Glutamatergic neuron (in vitro differentiated cells): ENCODE measurements around the gene INTS7. TPM values are rescaled to one million over a fixed set of nuclear protein-coding genes. Genes with fewer than 3 reads are reported as not detected.
"Not testable (repeated sequence)": the region's sequence is repeated elsewhere in the genome, so short reads cannot be mapped to it uniquely, and the experiment has no call there.

ENCODE experiments used
- DNase-seq: peaks from one replicate; pipeline ENCODE4 v3.0.0; 2022
- H3K27ac Mint-ChIP-seq: one replicate; pipeline ENCODE4 v1.8.0; 2020; ENCODE audit warnings: mild to moderate bottlenecking, mixed read lengths, inconsistent platforms; ENCODE audit not compliant: unreplicated experiment
- H3K27me3 Mint-ChIP-seq: one replicate; pipeline ENCODE4 v1.8.0; 2020; ENCODE audit warnings: mild to moderate bottlenecking, moderate library complexity, mixed read lengths, inconsistent platforms; ENCODE audit not compliant: unreplicated experiment
- H3K36me3 Mint-ChIP-seq: one replicate; pipeline ENCODE4 v1.8.0; 2020; ENCODE audit warnings: mild to moderate bottlenecking, mixed read lengths, inconsistent platforms; ENCODE audit not compliant: unreplicated experiment
- H3K4me1 Mint-ChIP-seq: one replicate; pipeline ENCODE4 v1.8.0; 2020; ENCODE audit warnings: mild to moderate bottlenecking, low read depth, mixed read lengths, inconsistent platforms; ENCODE audit not compliant: unreplicated experiment
- H3K4me3 Mint-ChIP-seq: one replicate; pipeline ENCODE4 v1.8.0; 2020; ENCODE audit warnings: mild to moderate bottlenecking, mixed read lengths, inconsistent platforms; ENCODE audit not compliant: unreplicated experiment
- H3K9me3 Mint-ChIP-seq: one replicate; pipeline ENCODE4 v1.8.0; 2020; ENCODE audit warnings: mild to moderate bottlenecking, moderate library complexity, mixed read lengths, inconsistent platforms; ENCODE audit not compliant: unreplicated experiment
- CTCF ChIP-seq: fragments of 200-600 bp; sonication (generic); IDR thresholded peaks from one replicate; pipeline ENCODE4 v1.5.0; 2021; ENCODE audit not compliant: partially characterized antibody, unreplicated experiment
- total RNA-seq: library from RNA; stranded (reverse); fragmentation: NEBNext Ultra II Directional; extraction: Animal tissue kit (Norgen Biotek cat#: 25700); gene quantifications from one replicate; pipeline ENCODE4 v1.2.1, GENCODE V29; 2021; ENCODE audit not compliant: unreplicated experiment

The INTS7 gene
- total RNA-seq, 1 donor from 2014 or later, result 17.6 TPM

- Mint-ChIP-seq H3K4me3 (no peak overlapping the region), H3K36me3 (peaks cover 11% of the 10 kb centered on the region), H3K27me3 (no peaks in the 10 kb centered on the region), H3K4me1 (peaks cover 2% of the 10 kb centered on the region), H3K27ac (no peak overlapping the region), H3K9me3 (no peaks in the 10 kb centered on the region)
- DNase-seq, result no peak
- TF ChIP-seq CTCF, result no peak
Measured at GRCh38 chr1:212024469-212025149, 10.7 kb downstream of the INTS7 start.

GRCh38 chr1:212022908-212023307, 12.4 kb downstream of the INTS7 start:
- H3K36me3 Mint-ChIP-seq, result peaks cover 11% of the 10 kb centered on the region
- not testable (repeated sequence) for H3K4me1 Mint-ChIP-seq, H3K4me3 Mint-ChIP-seq, H3K27ac Mint-ChIP-seq, H3K9me3 Mint-ChIP-seq, DNase-seq, H3K27me3 Mint-ChIP-seq

GRCh38 chr1:212021563-212021962, 13.8 kb downstream of the INTS7 start:
- Mint-ChIP-seq H3K36me3 (peaks cover 11% of the 10 kb centered on the region), H3K4me1 (no peaks in the 10 kb centered on the region), H3K27me3 (no peaks in the 10 kb centered on the region), H3K9me3 (no peaks in the 10 kb centered on the region), H3K4me3 (no peak overlapping the region), H3K27ac (no peak overlapping the region)
- TF ChIP-seq CTCF, result no peak
- DNase-seq, result no peak

- DNase-seq, result no peak
- no peak for TF ChIP-seq CTCF
- H3K27ac Mint-ChIP-seq, result no peak overlapping the region
- peaks cover 11% of the 10 kb centered on the region for H3K36me3 Mint-ChIP-seq
- H3K27me3 Mint-ChIP-seq, result no peaks in the 10 kb centered on the region
- no peaks in the 10 kb centered on the region for H3K9me3 Mint-ChIP-seq
- no peaks in the 10 kb centered on the region for H3K4me1 Mint-ChIP-seq
- H3K4me3 Mint-ChIP-seq, result no peak overlapping the region
Measured at GRCh38 chr1:212020975-212021374, 14.4 kb downstream of the INTS7 start.

- H3K4me3 Mint-ChIP-seq, result no peak overlapping the region
- peaks cover 3% of the 10 kb centered on the region for H3K4me1 Mint-ChIP-seq
- H3K36me3 Mint-ChIP-seq, result no peaks in the 10 kb centered on the region
- no peaks in the 10 kb centered on the region for H3K27me3 Mint-ChIP-seq
- TF ChIP-seq CTCF, result no peak
- H3K9me3 Mint-ChIP-seq, result no peaks in the 10 kb centered on the region
- DNase-seq, result no peak
- H3K27ac Mint-ChIP-seq, result no peak overlapping the region
Measured at GRCh38 chr1:212013672-212014071, 21.7 kb downstream of the INTS7 start.
